Erythroblast (primary cell): ENCODE measurements around the gene IL2RA.

Experiments
- GATA1 ChIP-seq: IDR thresholded peaks from 2 replicates; pipeline ENCODE4 v1.6.1; 2011; ENCODE audit warnings: low read depth, mild to moderate bottlenecking, control low read depth, low read length, moderate library complexity
- POLR2A ChIP-seq: IDR thresholded peaks from 2 replicates; pipeline ENCODE4 v1.6.1; 2011; ENCODE audit warnings: mild to moderate bottlenecking, low read length

DNA sequence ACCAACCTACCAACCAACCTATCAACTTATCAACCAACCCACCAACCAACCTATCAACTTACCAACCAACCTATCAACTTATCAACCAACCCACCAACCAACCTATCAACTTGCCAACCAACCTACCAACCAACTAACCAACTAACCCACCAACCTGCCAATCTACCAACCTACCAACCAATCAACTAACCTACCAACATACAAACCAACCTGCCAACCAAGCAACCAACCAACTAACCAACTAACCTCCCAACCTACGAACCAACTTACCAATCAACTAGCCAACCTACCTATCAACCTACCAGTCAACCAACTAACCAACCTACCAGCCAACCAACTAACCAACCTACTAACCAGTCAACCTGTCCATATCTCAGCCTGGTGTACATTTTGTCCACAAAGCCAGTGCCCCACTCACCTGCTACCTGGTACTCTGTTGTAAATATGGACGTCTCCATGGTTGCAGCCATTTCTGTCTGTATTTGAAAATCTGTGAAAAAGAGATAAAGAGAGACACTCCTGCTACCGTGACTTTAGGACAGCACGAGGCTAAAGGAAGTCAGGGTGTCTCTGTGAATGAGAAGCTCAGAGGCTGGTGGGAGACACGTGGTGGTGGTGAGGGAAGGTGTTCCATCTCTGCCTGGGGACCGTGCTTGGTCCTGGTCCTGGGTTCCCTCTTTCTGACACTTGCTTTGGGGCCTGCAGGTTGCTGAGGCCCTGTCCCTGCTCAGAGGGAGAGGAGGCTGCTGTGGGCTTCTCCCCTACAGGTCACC is 43.0 kb downstream of the IL2RA start:
- no peak for TF ChIP-seq POLR2A
- TF ChIP-seq GATA1 = no peak
